Spleen (tissue), 11 donors: Measurements from ENCODE around the gene SH3BGRL3. TPM values are rescaled to one million over a fixed set of nuclear protein-coding genes. Genes with fewer than 3 reads are reported as not detected.
A peak's percentile ranks its signal among the peaks of the same experiment; 100 is the strongest.

ENCODE experiments used
- DNase-seq: peaks from one replicate; pipeline ENCODE4 v3.0.0-alpha.2; 2020
- H3K27ac ChIP-seq, 8 donors: fragments of 200-600 bp; sonication (generic) in 7 of 8; 1 replicate in 4 of 8; 2 replicates in 4 of 8; pipeline versions ENCODE4 v1.5.0 to v1.8.0; 2016 to 2021; ENCODE audit warnings: inconsistent platforms in 4 of 8, mild to moderate bottlenecking in 4 of 8, moderate library complexity in 1 of 8
- H3K27me3 ChIP-seq, 7 donors: fragments of 200-600 bp; sonication (generic) in 6 of 7; replicated peaks in 1 of 7; 1 replicate in 4 of 7; 2 replicates in 3 of 7; pipeline versions ENCODE4 v1.5.0 to v1.8.0; 2016 to 2021; ENCODE audit warnings: inconsistent platforms in 3 of 7, mild to moderate bottlenecking in 1 of 7
- H3K36me3 ChIP-seq, 6 donors: fragments of 200-600 bp; sonication (generic) in 5 of 6; 1 replicate in 4 of 6; 2 replicates in 2 of 6; pipeline versions ENCODE4 v1.5.0 to v1.8.0; 2016 to 2021; ENCODE audit warnings: inconsistent platforms in 2 of 6
- H3K4me1 ChIP-seq, 6 donors: fragments of 200-600 bp; sonication (generic) in 5 of 6; 1 replicate in 3 of 6; 2 replicates in 3 of 6; pipeline versions ENCODE4 v1.5.0 to v1.8.0; 2016 to 2021; ENCODE audit warnings: inconsistent platforms in 3 of 6
- H3K4me3 ChIP-seq, 8 donors: fragments of 200-600 bp; sonication (generic) in 7 of 8; 1 replicate in 4 of 8; 2 replicates in 4 of 8; pipeline versions ENCODE4 v1.5.0 to v1.8.0; 2016 to 2021; ENCODE audit warnings: inconsistent platforms in 4 of 8, mild to moderate bottlenecking in 4 of 8, moderate library complexity in 2 of 8
- H3K9me3 ChIP-seq, 8 donors: fragments of 200-600 bp; sonication (generic) in 7 of 8; 1 replicate in 4 of 8; 2 replicates in 4 of 8; pipeline versions ENCODE4 v1.5.0 to v1.8.0; 2016 to 2021; ENCODE audit warnings: inconsistent platforms in 4 of 8
- CTCF ChIP-seq, 11 experiments: fragments of 200-600 bp in 7 of 11; fragments of 450-650 bp in 4 of 11; sonication (generic) in 4 of 11; IDR thresholded peaks in 8 of 11; conservative IDR thresholded peaks in 3 of 11; 1 replicate in 7 of 11; 2 replicates in 4 of 11; pipeline versions ENCODE4 v1.4.0 to v1.8.0; 2016 to 2021; ENCODE audit warnings: antibody characterized with exemption in 11 of 11, inconsistent platforms in 4 of 11, mild to moderate bottlenecking in 1 of 11
- POLR2A ChIP-seq, 3 donors: fragments of 450-650 bp; IDR thresholded peaks; one replicate each; pipeline ENCODE4 v1.5.1; 2017; ENCODE audit warnings: antibody characterized with exemption in 3 of 3, mild to moderate bottlenecking in 1 of 3
- POLR2AphosphoS5 ChIP-seq, 3 donors: sonication (generic); formaldehyde crosslinking; IDR thresholded peaks; one replicate each; pipeline ENCODE4 v1.5.1; 2017; ENCODE audit warnings: antibody characterized with exemption in 3 of 3
- WGBS, 5 donors: extraction: QIAGEN DNeasy Blood & Tissue Kit in 3 of 5; methylation state at CpG; one replicate each; pipeline versions ENCODE4 v1.1.5 to v1.1.7; 2013 to 2018; 5-methylcytosine and 5-hydroxymethylcytosine counted together
- intact Hi-C: fragments of 100-400 bp; cut with DNase I; formaldehyde crosslinking; loops from one replicate; pipeline ENCODE4 v1.15.0; 2023; ENCODE audit warnings: low total_unique reads
- polyA plus RNA-seq, 3 donors: library from polyadenylated mRNA; stranded (reverse); fragments of 200-250 nt; gene quantifications; one replicate each; pipeline ENCODE4 v1.2.1, GENCODE V29; 2013
- total RNA-seq, 7 donors: library from RNA; depleted of rRNA in 3 of 7; stranded (reverse); fragments of >200 nt in 3 of 7; fragmentation: NEBNext Ultra II Directional in 4 of 7; extraction: Animal tissue kit (Norgen Biotek cat#: 25700) in 4 of 7; gene quantifications; one replicate each; pipeline versions ENCODE4 v1.1.0 to v1.2.1, GENCODE V29; 2016 to 2021
- donor health status: healthy with polysubstance abuse.
- donor health status: DM: no; HTN: no; CAD: no; lungs with moderate emphysema.
- donor health status: DM: no; HTN: no; CAD: no.
- donor health status: Bipolar disorder and iron deficiency.
- donor health status: healthy.
- donor health status: DM: no; HTN: no; CAD: no.
- donor health status: DM: yes; HTN: yes; CAD: no.

Gene SH3BGRL3
- total and polyA plus RNA-seq, 10 donors: 139 to 319 (median 242) TPM

GRCh38 chr1:26289158-26290059 lies 9.5 kb downstream of the SH3BGRL3 start:
- peaks cover 70 to 90% (median 88%) of the 10 kb centered on the region in 6 donors for H3K4me1 ChIP-seq
- intact Hi-C loops: no loop called here
- peak overlapping the region in 1 of 8 donors; percentile 49 for H3K4me3 ChIP-seq
- no peaks in the 10 kb centered on the region for H3K27me3 ChIP-seq
- peak overlapping the region; percentile 84 to 99 (median 94) for H3K27ac ChIP-seq
- H3K9me3 ChIP-seq: no peaks in the 10 kb centered on the region
- TF ChIP-seq POLR2A (IDR thresholded peaks at IDR 0.05) (no peak), CTCF (IDR thresholded peaks at IDR 0.05 in 8 of 11, conservative IDR thresholded peaks at IDR 0.05 in 3 of 11) (peak in 1 of 11 experiments; percentile 21), POLR2AphosphoS5 (IDR thresholded peaks at IDR 0.05) (peak; percentile 79 to 82 (median 81))
- H3K36me3 ChIP-seq: peaks cover 0 to 28% (median 0%) of the 10 kb centered on the region in 6 donors
- peak; percentile 96 for DNase-seq
- WGBS, 5 donors: 32 to 46% (median 37%) methylated on average over 11 to 21 of the region's 21 CpGs

GRCh38 chr1:26290122-26290881 lies 10.4 kb downstream of the SH3BGRL3 start:
- DNase-seq: peak; percentile 87
- TF ChIP-seq POLR2AphosphoS5 (IDR thresholded peaks at IDR 0.05) (peak; percentile 2 to 59 (median 48)), CTCF (IDR thresholded peaks at IDR 0.05 in 8 of 11, conservative IDR thresholded peaks at IDR 0.05 in 3 of 11) (no peak), POLR2A (IDR thresholded peaks at IDR 0.05) (no peak)
- no peaks in the 10 kb centered on the region for H3K9me3 ChIP-seq
- H3K4me1 ChIP-seq: peaks cover 61 to 81% (median 79%) of the 10 kb centered on the region in 6 donors
- intact Hi-C loops: no loop called here
- H3K27ac ChIP-seq: peak overlapping the region; percentile 84 to 99 (median 94)
- peaks cover 0 to 29% (median 0%) of the 10 kb centered on the region in 6 donors for H3K36me3 ChIP-seq
- peak overlapping the region in 1 of 8 donors; percentile 49 for H3K4me3 ChIP-seq
- WGBS, 5 donors: 36 to 53% (median 44%) methylated on average over 10 to 11 of the region's 11 CpGs
- no peaks in the 10 kb centered on the region for H3K27me3 ChIP-seq

GRCh38 chr1:26290882-26291261 lies 11.0 kb downstream of the SH3BGRL3 start:
- peak; percentile 85 for DNase-seq
- intact Hi-C loops: no loop called here
- Histone ChIP-seq H3K27me3 (no peaks in the 10 kb centered on the region), H3K4me3 (peak overlapping the region in 1 of 8 donors; percentile 49), H3K27ac (peak overlapping the region; percentile 84 to 99 (median 94)), H3K4me1 (peaks cover 55 to 75% (median 73%) of the 10 kb centered on the region in 6 donors), H3K9me3 (no peaks in the 10 kb centered on the region), H3K36me3 (peaks cover 0 to 31% (median 0%) of the 10 kb centered on the region in 6 donors)
- no peak for TF ChIP-seq POLR2A (IDR thresholded peaks at IDR 0.05)
- no peak for TF ChIP-seq CTCF (IDR thresholded peaks at IDR 0.05 in 8 of 11, conservative IDR thresholded peaks at IDR 0.05 in 3 of 11)
- TF ChIP-seq POLR2AphosphoS5 (IDR thresholded peaks at IDR 0.05): no peak
- 62 to 67% (median 64%) methylated on average over 11 of the region's 11 CpGs for WGBS, 5 donors
